GM23338 (cell line): ENCODE measurements around the gene UGT1A10. TPM values are rescaled to one million over a fixed set of nuclear protein-coding genes. Genes with fewer than 3 reads are reported as not detected.

Experiments
- ATAC-seq: fragments of 200-7000 bp; cut with Tn5 transposase; 3 replicates; pipeline ENCODE4 v1.9.1; 2020
- DNase-seq: peaks from one replicate; pipeline ENCODE4 v3.0.0-alpha.2; 2015; ENCODE audit warnings: low spot score
- H2AFZ ChIP-seq: fragments of 200-600 bp; sonication (generic); 2 replicates; pipeline ENCODE4 v1.8.0; 2016; ENCODE audit warnings: antibody characterized with exemption, mild to moderate bottlenecking, moderate library complexity
- H3F3A ChIP-seq: fragments of 200-600 bp; sonication (generic); replicated peaks from 2 replicates; pipeline ENCODE4 v1.8.0; 2017; ENCODE audit warnings: antibody characterized with exemption, mixed run types, low read depth
- H3K27ac ChIP-seq: fragments of 200-600 bp; sonication (generic); 2 replicates; pipeline ENCODE4 v1.6.1; 2016; ENCODE audit warnings: low read depth
- H3K27me3 ChIP-seq: fragments of 200-600 bp; sonication (generic); 2 replicates; pipeline ENCODE4 v1.8.0; 2016; ENCODE audit warnings: mild to moderate bottlenecking, mixed run types, moderate library complexity; ENCODE audit not compliant: insufficient read depth
- H3K36me3 ChIP-seq: fragments of 200-600 bp; sonication (generic); 2 replicates; pipeline ENCODE4 v1.8.0; 2016; ENCODE audit warnings: mild to moderate bottlenecking; ENCODE audit not compliant: insufficient read depth
- H3K4me1 ChIP-seq: fragments of 200-600 bp; sonication (generic); 2 replicates; pipeline ENCODE4 v1.8.0; 2016; ENCODE audit warnings: mild to moderate bottlenecking, moderate library complexity; ENCODE audit not compliant: insufficient read depth
- H3K4me2 ChIP-seq: fragments of 200-600 bp; sonication (generic); 2 replicates; pipeline ENCODE4 v1.7.1; 2017; ENCODE audit warnings: mixed run types
- H3K4me3 ChIP-seq: fragments of 200-600 bp; sonication (generic); 2 replicates; pipeline ENCODE4 v1.6.1; 2016; ENCODE audit warnings: mixed run types
- H3K79me2 ChIP-seq: fragments of 200-600 bp; sonication (generic); replicated peaks from 2 replicates; pipeline ENCODE4 v1.8.0; 2017; ENCODE audit warnings: mild to moderate bottlenecking; ENCODE audit not compliant: insufficient read depth
- H3K9me2 ChIP-seq: fragments of 200-600 bp; sonication (generic); 2 replicates; pipeline ENCODE4 v1.8.0; 2017; ENCODE audit not compliant: insufficient read depth
- H4K20me1 ChIP-seq: fragments of 200-600 bp; sonication (generic); replicated peaks from 2 replicates; pipeline ENCODE4 v1.8.0; 2017; ENCODE audit warnings: mild to moderate bottlenecking; ENCODE audit not compliant: insufficient read depth
- H3K27ac Mint-ChIP-seq: 2 replicates; pipeline ENCODE4 v1.8.0; 2020; ENCODE audit warnings: inconsistent platforms, mild to moderate bottlenecking, moderate library complexity, mixed read lengths
- H3K27me3 Mint-ChIP-seq: 3 replicates; pipeline ENCODE4 v1.8.0; 2022; ENCODE audit warnings: low read depth, mild to moderate bottlenecking, moderate library complexity, mixed read lengths, inconsistent platforms; ENCODE audit not compliant: insufficient read depth, poor library complexity
- H3K36me3 Mint-ChIP-seq: 3 replicates; pipeline ENCODE4 v1.8.0; 2021; ENCODE audit warnings: low read depth, mild to moderate bottlenecking, inconsistent platforms, moderate library complexity, mixed read lengths
- H3K4me1 Mint-ChIP-seq: 3 replicates; pipeline ENCODE4 v1.8.0; 2020; ENCODE audit warnings: mild to moderate bottlenecking, inconsistent platforms, mixed read lengths
- H3K4me3 Mint-ChIP-seq: 3 replicates; pipeline ENCODE4 v1.8.0; 2021; ENCODE audit warnings: moderate library complexity, mild to moderate bottlenecking, inconsistent platforms, mixed read lengths
- H3K9me3 Mint-ChIP-seq: 3 replicates; pipeline ENCODE4 v1.8.0; 2020; ENCODE audit warnings: moderate library complexity, mild to moderate bottlenecking, inconsistent platforms, mixed read lengths
- EZH2 ChIP-seq: fragments of 200-600 bp; sonication (generic); IDR thresholded peaks from one replicate; pipeline ENCODE4 v1.8.0; 2017; ENCODE audit warnings: antibody characterized with exemption, mild to moderate bottlenecking, low read depth; ENCODE audit not compliant: unreplicated experiment
- EZH2phosphoT487 ChIP-seq: fragments of 200-600 bp; sonication (generic); IDR thresholded peaks from one replicate; pipeline ENCODE4 v1.8.1; 2018; ENCODE audit warnings: antibody characterized with exemption; ENCODE audit not compliant: unreplicated experiment
- REST ChIP-seq: IDR thresholded peaks from one replicate; pipeline ENCODE4 v1.6.1; 2018; ENCODE audit warnings: antibody characterized with exemption; ENCODE audit not compliant: unreplicated experiment
- polyA plus RNA-seq: library from polyadenylated mRNA; unstranded; fragments of >200 nt; fragmentation: Nextera tagmentation; extraction: Ambion mirVana; gene quantifications from 2 replicates; pipeline ENCODE4 v1.2.1, GENCODE V29; 2016
- total RNA-seq: library from RNA; depleted of rRNA; stranded (reverse); fragments of >200 nt; shearing (Covaris generic); gene quantifications from 2 replicates; pipeline ENCODE4 v1.2.3, GENCODE V29; 2014
- TF ChIP-seq, protein P1 (sequence below), 2 experiments: fragments of 200-600 bp in 1 of 2; sonication (generic) in 1 of 2; conservative IDR thresholded peaks; 2 replicates each; pipeline versions ENCODE4 v1.5.1 to v1.6.1; 2016 to 2017; ENCODE audit warnings: antibody characterized with exemption in 2 of 2, low read depth in 2 of 2, mild to moderate bottlenecking in 2 of 2, moderate library complexity in 1 of 2

The UGT1A10 gene
- total and polyA plus RNA-seq, 2 experiments from 2014 or later = not detected

DNA sequence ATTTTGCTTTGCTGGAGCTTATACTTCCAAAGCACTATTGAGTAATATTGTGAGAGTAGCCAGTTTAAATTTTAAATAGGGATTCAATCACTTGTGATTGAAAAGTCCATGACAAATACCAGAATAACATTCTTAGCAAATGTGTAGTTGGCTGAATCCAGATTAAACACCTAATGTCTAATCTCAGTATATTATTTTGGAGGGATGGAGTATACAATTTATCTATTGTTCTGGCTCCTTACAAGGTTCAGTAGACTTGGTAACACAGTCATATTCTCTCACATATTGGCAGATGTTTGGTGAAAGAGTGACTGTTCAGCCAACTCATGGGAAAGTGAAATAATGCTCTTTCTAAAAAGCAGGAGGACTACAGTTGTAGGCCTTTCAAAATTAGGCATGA is 37.6 kb downstream of the UGT1A10 start (continued):
- no peak for TF ChIP-seq REST

GRCh38 chr2:233674314-233674713 is 38.1 kb downstream of the UGT1A10 start:
- no peaks in the 10 kb centered on the region for H3F3A ChIP-seq
- H3K9me2 ChIP-seq = no peaks in the 10 kb centered on the region
- H3K27me3 Mint-ChIP-seq = no peaks in the 10 kb centered on the region
- H3K36me3 Mint-ChIP-seq = no peaks in the 10 kb centered on the region
- no peaks in the 10 kb centered on the region for H4K20me1 ChIP-seq
- no peak for DNase-seq
- no peaks in the 10 kb centered on the region for H3K36me3 ChIP-seq
- TF ChIP-seq EZH2phosphoT487 = no peak
- TF ChIP-seq, protein P1, sequence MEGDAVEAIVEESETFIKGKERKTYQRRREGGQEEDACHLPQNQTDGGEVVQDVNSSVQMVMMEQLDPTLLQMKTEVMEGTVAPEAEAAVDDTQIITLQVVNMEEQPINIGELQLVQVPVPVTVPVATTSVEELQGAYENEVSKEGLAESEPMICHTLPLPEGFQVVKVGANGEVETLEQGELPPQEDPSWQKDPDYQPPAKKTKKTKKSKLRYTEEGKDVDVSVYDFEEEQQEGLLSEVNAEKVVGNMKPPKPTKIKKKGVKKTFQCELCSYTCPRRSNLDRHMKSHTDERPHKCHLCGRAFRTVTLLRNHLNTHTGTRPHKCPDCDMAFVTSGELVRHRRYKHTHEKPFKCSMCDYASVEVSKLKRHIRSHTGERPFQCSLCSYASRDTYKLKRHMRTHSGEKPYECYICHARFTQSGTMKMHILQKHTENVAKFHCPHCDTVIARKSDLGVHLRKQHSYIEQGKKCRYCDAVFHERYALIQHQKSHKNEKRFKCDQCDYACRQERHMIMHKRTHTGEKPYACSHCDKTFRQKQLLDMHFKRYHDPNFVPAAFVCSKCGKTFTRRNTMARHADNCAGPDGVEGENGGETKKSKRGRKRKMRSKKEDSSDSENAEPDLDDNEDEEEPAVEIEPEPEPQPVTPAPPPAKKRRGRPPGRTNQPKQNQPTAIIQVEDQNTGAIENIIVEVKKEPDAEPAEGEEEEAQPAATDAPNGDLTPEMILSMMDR (conservative IDR thresholded peaks at IDR 0.05; ENCODE audit: low read depth in 2 of 2) = peak in 1 of 2 experiments; percentile 26; a peak in 2 of 4 replicates
- H3K4me3 Mint-ChIP-seq = no peak overlapping the region
- no peak overlapping the region for H3K27ac Mint-ChIP-seq
- no peaks in the 10 kb centered on the region for H3K79me2 ChIP-seq
- H3K4me3 ChIP-seq = no peak overlapping the region
- no peaks in the 10 kb centered on the region for H3K27me3 ChIP-seq
- no peaks in the 10 kb centered on the region; the same call in 1 of the 3 replicates for H3K9me3 Mint-ChIP-seq
- H3K4me1 Mint-ChIP-seq = peaks cover 6% of the 10 kb centered on the region; the same call in 2 of the 3 replicates
- no peak for ATAC-seq
- H2AFZ ChIP-seq = no peak overlapping the region
- H3K27ac ChIP-seq = no peak overlapping the region
- H3K4me2 ChIP-seq = no peak overlapping the region
- no peaks in the 10 kb centered on the region; the same call in 1 of the 2 replicates for H3K4me1 ChIP-seq

GRCh38 chr2:233674995-233675394 is 38.7 kb downstream of the UGT1A10 start:
- no peak overlapping the region for H3K4me3 ChIP-seq

More at GRCh38 chr2:233674995-233675394, 38.7 kb downstream of the UGT1A10 start:
- Histone ChIP-seq H3K4me1 (no peaks in the 10 kb centered on the region; the same call in 1 of the 2 replicates), H3K9me2 (no peaks in the 10 kb centered on the region), H3K27me3 (no peaks in the 10 kb centered on the region), H2AFZ (no peak overlapping the region), H3K79me2 (no peaks in the 10 kb centered on the region), H3F3A (no peaks in the 10 kb centered on the region), H3K27ac (no peak overlapping the region), H4K20me1 (no peaks in the 10 kb centered on the region), H3K36me3 (no peaks in the 10 kb centered on the region), H3K4me2 (no peak overlapping the region)
- TF ChIP-seq EZH2 = no peak
- TF ChIP-seq, protein P1 (conservative IDR thresholded peaks at IDR 0.05; ENCODE audit: low read depth in 2 of 2) = peak in 1 of 2 experiments; percentile 36; a peak in 1 of 4 replicates
- peaks cover 6% of the 10 kb centered on the region; the same call in 2 of the 3 replicates for H3K4me1 Mint-ChIP-seq
- H3K27ac Mint-ChIP-seq = no peak overlapping the region
- no peaks in the 10 kb centered on the region for H3K27me3 Mint-ChIP-seq
- no peaks in the 10 kb centered on the region for H3K36me3 Mint-ChIP-seq
- DNase-seq (peak; percentile 52), ATAC-seq (peak; percentile 65; the same call in 2 of the 3 replicates)
- H3K9me3 Mint-ChIP-seq = no peaks in the 10 kb centered on the region; the same call in 2 of the 3 replicates
- no peak overlapping the region for H3K4me3 Mint-ChIP-seq
